ENCODE measurements around the gene SNED1.

Gene SNED1

DNA sequence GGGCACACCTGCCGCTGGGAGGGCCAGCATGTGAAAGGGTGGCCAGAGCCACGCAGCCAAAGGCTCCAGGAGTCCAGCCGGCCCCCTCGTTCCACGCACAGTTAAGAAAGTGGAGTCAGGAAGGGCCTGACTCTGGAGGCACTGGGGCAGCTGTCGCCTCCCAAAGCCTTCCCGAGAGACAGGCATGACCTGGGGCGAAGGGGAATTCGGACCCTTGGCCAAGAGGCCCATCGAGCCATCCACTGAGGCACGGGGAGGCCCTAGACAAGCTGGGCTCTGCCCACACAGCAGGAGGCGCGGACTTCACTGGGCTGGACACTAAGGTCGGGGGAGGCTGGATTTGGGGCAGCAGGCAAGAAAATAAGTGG is 38.5 kb upstream of the SNED1 start:
- Histone ChIP-seq H3K36me3 (ENCODE audit: control insufficient read depth in 2 of 2, insufficient read depth in 1 of 2, low read length in 2 of 2) (no peaks in the 10 kb centered on the region), H3K9me3 (ENCODE audit: control insufficient read depth, insufficient read depth, low read depth, low read length) (no peaks in the 10 kb centered on the region), H3K4me1 (ENCODE audit: control insufficient read depth, insufficient read depth, low read length) (peaks cover 4% of the 10 kb centered on the region), H3K4me3 (ENCODE audit: low read depth, low read length) (no peak overlapping the region), H3K27ac (ENCODE audit: extremely low read depth, low read depth, low read length) (no peak overlapping the region)
- ChIA-PET POLR2A (no interaction called here), CTCF (no interaction called here)
- TF ChIP-seq ZNF626 (tag by site-specific recombination; IDR thresholded peaks at IDR 0.05) = no peak
- TF ChIP-seq ZNF843 (tag by site-specific recombination; IDR thresholded peaks at IDR 0.05) = no peak
- TF ChIP-seq, protein P1, sequence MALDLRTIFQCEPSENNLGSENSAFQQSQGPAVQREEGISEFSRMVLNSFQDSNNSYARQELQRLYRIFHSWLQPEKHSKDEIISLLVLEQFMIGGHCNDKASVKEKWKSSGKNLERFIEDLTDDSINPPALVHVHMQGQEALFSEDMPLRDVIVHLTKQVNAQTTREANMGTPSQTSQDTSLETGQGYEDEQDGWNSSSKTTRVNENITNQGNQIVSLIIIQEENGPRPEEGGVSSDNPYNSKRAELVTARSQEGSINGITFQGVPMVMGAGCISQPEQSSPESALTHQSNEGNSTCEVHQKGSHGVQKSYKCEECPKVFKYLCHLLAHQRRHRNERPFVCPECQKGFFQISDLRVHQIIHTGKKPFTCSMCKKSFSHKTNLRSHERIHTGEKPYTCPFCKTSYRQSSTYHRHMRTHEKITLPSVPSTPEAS (tag by site-specific recombination; IDR thresholded peaks at IDR 0.05) = no peak
- no peak for TF ChIP-seq ZNF785 (tag by site-specific recombination; IDR thresholded peaks at IDR 0.05)
- TF ChIP-seq ZBTB11 (tag by site-specific recombination; conservative IDR thresholded peaks at IDR 0.05; ENCODE audit: low read depth) = no peak
- TF ChIP-seq, protein P2, sequence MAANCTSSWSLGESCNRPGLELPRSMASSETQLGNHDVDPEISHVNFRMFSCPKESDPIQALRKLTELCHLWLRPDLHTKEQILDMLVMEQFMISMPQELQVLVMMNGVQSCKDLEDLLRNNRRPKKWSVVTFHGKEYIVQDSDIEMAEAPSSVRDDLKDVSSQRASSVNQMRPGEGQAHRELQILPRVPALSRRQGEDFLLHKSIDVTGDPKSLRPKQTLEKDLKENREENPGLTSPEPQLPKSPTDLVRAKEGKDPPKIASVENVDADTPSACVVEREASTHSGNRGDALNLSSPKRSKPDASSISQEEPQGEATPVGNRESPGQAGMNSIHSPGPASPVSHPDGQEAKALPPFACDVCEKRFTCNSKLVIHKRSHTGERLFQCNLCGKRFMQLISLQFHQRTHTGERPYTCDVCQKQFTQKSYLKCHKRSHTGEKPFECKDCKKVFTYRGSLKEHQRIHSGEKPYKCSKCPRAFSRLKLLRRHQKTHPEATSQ (tag by site-specific recombination; IDR thresholded peaks at IDR 0.05) = no peak
- no peak for TF ChIP-seq ZBTB20 (tag by site-specific recombination; IDR thresholded peaks at IDR 0.05)
- no peak for TF ChIP-seq ZNF677 (tag by site-specific recombination; IDR thresholded peaks at IDR 0.05)
- no peak for TF ChIP-seq OVOL3 (tag by site-specific recombination; IDR thresholded peaks at IDR 0.05)
- no peak for TF ChIP-seq TSHZ1 (tag by site-specific recombination; IDR thresholded peaks at IDR 0.05; ENCODE audit: borderline replicate concordance)
- TF ChIP-seq ZNF777 (tag by site-specific recombination; IDR thresholded peaks at IDR 0.05; ENCODE audit: borderline replicate concordance) = no peak
- TF ChIP-seq TRIM28 (IDR thresholded peaks at IDR 0.05; ENCODE audit: borderline replicate concordance, low read length) = no peak
- TF ChIP-seq HOXA7 (CRISPR knock-in tag; IDR thresholded peaks at IDR 0.05; ENCODE audit: borderline replicate concordance) = no peak

DNA sequence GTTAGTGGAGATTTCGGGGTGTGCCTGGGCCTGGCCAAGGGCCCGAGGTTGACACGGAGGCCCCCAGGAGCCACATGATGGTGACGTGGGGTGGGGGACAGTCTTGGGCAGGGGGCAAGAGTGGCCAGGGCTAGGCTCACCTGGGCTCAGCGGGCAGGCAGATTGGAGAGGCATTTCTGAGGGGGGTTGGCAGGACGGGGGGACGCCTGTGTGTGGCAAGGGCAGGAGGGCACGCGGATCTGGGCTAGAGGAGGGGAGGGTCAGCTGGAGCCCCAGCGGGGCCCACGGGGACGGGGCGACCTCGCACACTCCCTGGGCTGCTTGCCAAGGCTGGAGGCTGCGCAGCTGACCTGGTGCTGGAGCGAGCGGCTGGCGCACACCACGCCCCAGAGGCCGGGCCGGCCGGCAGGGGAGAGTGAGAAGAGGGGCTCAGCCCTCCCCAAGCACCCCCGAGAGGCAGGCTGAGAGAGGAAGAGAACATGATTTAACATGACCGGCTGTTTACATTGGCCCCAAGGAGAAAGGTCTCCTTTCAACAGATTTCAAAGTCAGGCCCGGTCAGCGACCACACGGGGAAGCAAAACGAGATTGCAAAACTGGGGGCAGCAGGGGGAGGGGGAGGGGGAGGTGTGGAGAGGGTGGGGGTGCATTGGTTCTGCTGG is 38.0 kb upstream of the SNED1 start:
- no peaks in the 10 kb centered on the region for H3K36me3 ChIP-seq (ENCODE audit: control insufficient read depth in 2 of 2, insufficient read depth in 1 of 2, low read length in 2 of 2)
- no peaks in the 10 kb centered on the region for H3K9me3 ChIP-seq (ENCODE audit: control insufficient read depth, insufficient read depth, low read depth, low read length)
- POLR2A ChIA-PET = no interaction called here
- no peak overlapping the region for H3K4me3 ChIP-seq (ENCODE audit: low read depth, low read length)
- CTCF ChIA-PET = no interaction called here
- no peak for TF ChIP-seq ZNF791 (tag by site-specific recombination; IDR thresholded peaks at IDR 0.05)
- TF ChIP-seq GLIS2 (tag by site-specific recombination; IDR thresholded peaks at IDR 0.05) = 0 out of 2 replicates have a peak, but pooled peaks have one; percentile 12
- H3K4me1 ChIP-seq (ENCODE audit: control insufficient read depth, insufficient read depth, low read length) = peaks cover 4% of the 10 kb centered on the region
- H3K27ac ChIP-seq (ENCODE audit: extremely low read depth, low read depth, low read length) = no peak overlapping the region
